Fibroblast of lung (primary cell): ENCODE results near the gene CTNNA1. TPM values are rescaled to one million over a fixed set of nuclear protein-coding genes. Genes with fewer than 3 reads are reported as not detected.
"Not testable (repeated sequence)": the region's sequence is repeated elsewhere in the genome, so short reads cannot be mapped to it uniquely, and the experiment has no call there.

Experiments used
- DNase-seq, 2 donors: peaks; one replicate each; pipeline versions ENCODE4 v3.0.0 to v3.0.0-alpha.2; 2010; ENCODE audit warnings: low read depth in 2 of 2
- H2AFZ ChIP-seq: 2 replicates; pipeline ENCODE4 v1.5.1; 2012; ENCODE audit warnings: low read length, control low read depth, inconsistent platforms
- H3K27ac ChIP-seq: 2 replicates; pipeline ENCODE4 v1.5.1; 2011; ENCODE audit warnings: low read length, control low read depth; ENCODE audit not compliant: insufficient read depth
- H3K27me3 ChIP-seq: 2 replicates; pipeline ENCODE4 v1.5.1; 2011; ENCODE audit warnings: mild to moderate bottlenecking, low read length; ENCODE audit not compliant: control insufficient read depth, insufficient read depth
- H3K36me3 ChIP-seq: 2 replicates; pipeline ENCODE4 v1.5.1; 2011; ENCODE audit warnings: low read length; ENCODE audit not compliant: control insufficient read depth, insufficient read depth
- H3K4me1 ChIP-seq: 2 replicates; pipeline ENCODE4 v1.5.1; 2011; ENCODE audit warnings: low read length; ENCODE audit not compliant: control insufficient read depth, insufficient read depth; ENCODE audit errors: extremely low read depth
- H3K4me2 ChIP-seq: 2 replicates; pipeline ENCODE4 v1.5.1; 2011; ENCODE audit warnings: low read length, control low read depth; ENCODE audit not compliant: insufficient read depth; ENCODE audit errors: extremely low read depth
- H3K4me3 ChIP-seq, 4 experiments: fragments of 200-600 bp in 1 of 4; sonication (generic) in 1 of 4; replicated peaks in 1 of 4; 2 replicates each; pipeline ENCODE4 v1.5.1; 2011 to 2016; ENCODE audit warnings: low read length in 4 of 4, low read depth in 3 of 4, mild to moderate bottlenecking in 3 of 4, control low read depth in 2 of 4, inconsistent platforms in 1 of 4, mixed read lengths in 1 of 4; ENCODE audit not compliant: insufficient read depth in 1 of 4; ENCODE audit errors: control extremely low read depth in 1 of 4
- H3K79me2 ChIP-seq: 2 replicates; pipeline ENCODE4 v1.5.1; 2012; ENCODE audit warnings: mild to moderate bottlenecking, low read length, inconsistent platforms; ENCODE audit not compliant: control insufficient read depth, insufficient read depth
- H3K9ac ChIP-seq: 2 replicates; pipeline ENCODE4 v1.5.1; 2011; ENCODE audit warnings: mild to moderate bottlenecking, low read length, control low read depth; ENCODE audit not compliant: insufficient read depth
- H3K9me3 ChIP-seq: 2 replicates; pipeline ENCODE4 v1.5.1; 2012; ENCODE audit warnings: low read depth, low read length; ENCODE audit not compliant: control insufficient read depth, insufficient read depth
- H4K20me1 ChIP-seq: 2 replicates; pipeline ENCODE4 v1.5.1; 2011; ENCODE audit warnings: low read length; ENCODE audit not compliant: control insufficient read depth, insufficient read depth; ENCODE audit errors: extremely low read depth
- EZH2 ChIP-seq: IDR thresholded peaks from 2 replicates; pipeline ENCODE4 v1.5.1; 2012; ENCODE audit warnings: low read length, control low read depth, mild to moderate bottlenecking; ENCODE audit errors: missing control alignments
- polyA minus RNA-seq: library from RNA; depleted of rRNA, polyadenylated mRNA; stranded (reverse); fragments of >200 nt; gene quantifications from 2 replicates; pipeline ENCODE4 v1.2.3, GENCODE V29; 2011; ENCODE audit warnings: low replicate concordance
- polyA plus RNA-seq, 2 donors: library from polyadenylated mRNA; depleted of rRNA in 1 of 2; stranded (reverse) in 1 of 2; unstranded in 1 of 2; fragments of >200 nt; gene quantifications; 2 replicates each; pipeline ENCODE4 v1.2.1, GENCODE V29; 2011 to 2012; ENCODE audit warnings: missing spikeins in 1 of 2
- total RNA-seq: library from RNA; depleted of rRNA; stranded (reverse); fragments of >200 nt; gene quantifications from 2 replicates; pipeline ENCODE4 v1.2.1, GENCODE V29; 2014
- TF ChIP-seq, protein P1 (sequence below), 2 donors: IDR thresholded peaks in 1 of 2; conservative IDR thresholded peaks in 1 of 2; 1 replicate in 1 of 2; 2 replicates in 1 of 2; pipeline ENCODE4 v1.5.1; 2011 to 2012; ENCODE audit warnings: low read length in 2 of 2, control low read depth in 1 of 2, inconsistent platforms in 1 of 2, low read depth in 1 of 2, mild to moderate bottlenecking in 1 of 2

Gene CTNNA1, protein sequence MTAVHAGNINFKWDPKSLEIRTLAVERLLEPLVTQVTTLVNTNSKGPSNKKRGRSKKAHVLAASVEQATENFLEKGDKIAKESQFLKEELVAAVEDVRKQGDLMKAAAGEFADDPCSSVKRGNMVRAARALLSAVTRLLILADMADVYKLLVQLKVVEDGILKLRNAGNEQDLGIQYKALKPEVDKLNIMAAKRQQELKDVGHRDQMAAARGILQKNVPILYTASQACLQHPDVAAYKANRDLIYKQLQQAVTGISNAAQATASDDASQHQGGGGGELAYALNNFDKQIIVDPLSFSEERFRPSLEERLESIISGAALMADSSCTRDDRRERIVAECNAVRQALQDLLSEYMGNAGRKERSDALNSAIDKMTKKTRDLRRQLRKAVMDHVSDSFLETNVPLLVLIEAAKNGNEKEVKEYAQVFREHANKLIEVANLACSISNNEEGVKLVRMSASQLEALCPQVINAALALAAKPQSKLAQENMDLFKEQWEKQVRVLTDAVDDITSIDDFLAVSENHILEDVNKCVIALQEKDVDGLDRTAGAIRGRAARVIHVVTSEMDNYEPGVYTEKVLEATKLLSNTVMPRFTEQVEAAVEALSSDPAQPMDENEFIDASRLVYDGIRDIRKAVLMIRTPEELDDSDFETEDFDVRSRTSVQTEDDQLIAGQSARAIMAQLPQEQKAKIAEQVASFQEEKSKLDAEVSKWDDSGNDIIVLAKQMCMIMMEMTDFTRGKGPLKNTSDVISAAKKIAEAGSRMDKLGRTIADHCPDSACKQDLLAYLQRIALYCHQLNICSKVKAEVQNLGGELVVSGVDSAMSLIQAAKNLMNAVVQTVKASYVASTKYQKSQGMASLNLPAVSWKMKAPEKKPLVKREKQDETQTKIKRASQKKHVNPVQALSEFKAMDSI
- 421 and 557 TPM in 2 replicates for total RNA-seq
- 181 and 204 TPM in 2 replicates for polyA plus RNA-seq
- 277 and 283 TPM in 2 replicates for polyA plus RNA-seq (2012)
- polyA minus RNA-seq, result 382 and 541 TPM in 2 replicates

DNA sequence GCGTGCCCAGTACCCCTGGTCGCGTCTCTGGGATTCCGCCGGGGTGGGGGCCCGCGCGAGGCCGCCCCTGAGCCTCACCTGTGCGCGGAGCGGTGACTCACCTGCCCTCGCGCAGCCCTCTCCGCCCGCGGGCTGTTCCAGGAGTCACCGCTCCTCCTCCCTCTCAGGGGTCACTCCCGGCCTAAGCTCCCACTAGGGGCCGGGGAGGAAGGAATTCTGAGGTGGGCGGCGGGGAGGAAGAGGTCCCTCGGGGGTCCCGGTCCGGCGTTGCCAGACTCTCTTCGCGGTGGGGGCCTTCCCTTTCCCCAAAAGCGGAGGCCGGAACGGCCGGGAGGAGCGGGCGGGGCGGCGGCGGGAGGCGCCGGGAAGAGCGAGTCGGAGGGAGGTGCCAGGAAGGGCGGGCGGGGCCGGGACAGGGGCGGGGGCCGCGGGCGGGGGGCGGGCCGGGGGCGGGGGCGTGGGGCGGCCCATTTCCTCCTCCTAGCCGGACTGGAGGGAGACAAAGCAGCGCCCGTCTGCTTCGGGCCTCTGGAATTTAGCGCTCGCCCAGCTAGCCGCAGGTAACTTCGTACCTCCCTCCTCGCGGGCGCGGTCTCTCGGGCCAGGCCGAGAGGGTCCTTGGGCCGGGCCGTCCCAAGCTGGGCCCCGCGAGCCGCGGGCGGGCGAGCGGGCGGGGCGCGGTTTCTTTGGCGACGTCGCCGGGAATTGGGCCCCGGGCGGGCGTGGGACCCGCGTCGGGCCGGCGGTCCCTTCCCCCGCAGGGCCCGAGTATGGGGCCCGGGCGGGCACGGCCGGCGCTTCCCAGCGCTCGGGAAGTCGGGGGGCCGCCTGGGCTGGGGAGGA is at the start of gene CTNNA1:
Gene CTNNA1 (plus strand): TSS at position 475 of the 843 bp plus-strand sequence. CDS start 28,500 bp downstream, outside the sequence.
- Histone ChIP-seq H3K9ac (peak within 1 kb of the TSS; percentile 94), H3K4me2 (peak within 1 kb of the TSS; percentile 94), H3K4me1 (no peaks in the 10 kb centered on the region), H3K36me3 (peaks cover 2% of the 10 kb centered on the region), H3K79me2 (peaks cover 45% of the 10 kb centered on the region), H4K20me1 (no peaks in the 10 kb centered on the region), H3K9me3 (no peaks in the 10 kb centered on the region), H2AFZ (peak within 1 kb of the TSS; percentile 55), H3K27me3 (no peaks in the 10 kb centered on the region), H3K27ac (peak within 1 kb of the TSS; percentile 93), H3K4me3 (peak within 1 kb of the TSS; percentile 65 to 93 (median 86))
- TF ChIP-seq, protein P1, sequence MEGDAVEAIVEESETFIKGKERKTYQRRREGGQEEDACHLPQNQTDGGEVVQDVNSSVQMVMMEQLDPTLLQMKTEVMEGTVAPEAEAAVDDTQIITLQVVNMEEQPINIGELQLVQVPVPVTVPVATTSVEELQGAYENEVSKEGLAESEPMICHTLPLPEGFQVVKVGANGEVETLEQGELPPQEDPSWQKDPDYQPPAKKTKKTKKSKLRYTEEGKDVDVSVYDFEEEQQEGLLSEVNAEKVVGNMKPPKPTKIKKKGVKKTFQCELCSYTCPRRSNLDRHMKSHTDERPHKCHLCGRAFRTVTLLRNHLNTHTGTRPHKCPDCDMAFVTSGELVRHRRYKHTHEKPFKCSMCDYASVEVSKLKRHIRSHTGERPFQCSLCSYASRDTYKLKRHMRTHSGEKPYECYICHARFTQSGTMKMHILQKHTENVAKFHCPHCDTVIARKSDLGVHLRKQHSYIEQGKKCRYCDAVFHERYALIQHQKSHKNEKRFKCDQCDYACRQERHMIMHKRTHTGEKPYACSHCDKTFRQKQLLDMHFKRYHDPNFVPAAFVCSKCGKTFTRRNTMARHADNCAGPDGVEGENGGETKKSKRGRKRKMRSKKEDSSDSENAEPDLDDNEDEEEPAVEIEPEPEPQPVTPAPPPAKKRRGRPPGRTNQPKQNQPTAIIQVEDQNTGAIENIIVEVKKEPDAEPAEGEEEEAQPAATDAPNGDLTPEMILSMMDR (conservative IDR thresholded peaks at IDR 0.05 in 1 of 2, IDR thresholded peaks at IDR 0.05 in 1 of 2; ENCODE audit: low read depth in 1 of 2, low read length in 2 of 2), result no peak
- TF ChIP-seq EZH2, result no peak
- DNase-seq, result peak; percentile 60 to 67

DNA sequence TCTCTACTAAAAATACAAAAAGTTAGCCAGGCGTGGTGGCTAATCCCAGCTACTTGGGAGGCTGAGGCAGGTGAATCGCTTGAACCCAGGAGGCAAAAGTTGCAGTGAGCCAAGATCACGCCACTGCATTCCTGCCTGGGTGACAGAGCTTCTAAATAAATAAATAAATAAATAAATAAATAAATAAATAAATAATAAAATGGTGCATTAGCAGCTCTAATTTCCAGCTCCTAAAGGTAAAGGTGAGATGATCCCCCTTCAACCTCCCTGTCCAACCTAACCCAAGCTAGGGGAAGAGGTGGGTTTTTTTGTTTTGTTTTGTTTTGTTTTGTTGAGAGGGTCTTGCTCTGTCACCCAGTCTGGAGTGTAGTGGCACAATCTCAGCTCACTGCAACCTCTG is 49.4 kb upstream of the CTNNA1 start:
- not testable (repeated sequence) for DNase-seq, H3K4me3 ChIP-seq, H3K27me3 ChIP-seq, H3K9me3 ChIP-seq, H3K27ac ChIP-seq, H3K9ac ChIP-seq, H3K4me2 ChIP-seq, H3K36me3 ChIP-seq, H2AFZ ChIP-seq, H3K4me1 ChIP-seq, H3K79me2 ChIP-seq, H4K20me1 ChIP-seq

DNA sequence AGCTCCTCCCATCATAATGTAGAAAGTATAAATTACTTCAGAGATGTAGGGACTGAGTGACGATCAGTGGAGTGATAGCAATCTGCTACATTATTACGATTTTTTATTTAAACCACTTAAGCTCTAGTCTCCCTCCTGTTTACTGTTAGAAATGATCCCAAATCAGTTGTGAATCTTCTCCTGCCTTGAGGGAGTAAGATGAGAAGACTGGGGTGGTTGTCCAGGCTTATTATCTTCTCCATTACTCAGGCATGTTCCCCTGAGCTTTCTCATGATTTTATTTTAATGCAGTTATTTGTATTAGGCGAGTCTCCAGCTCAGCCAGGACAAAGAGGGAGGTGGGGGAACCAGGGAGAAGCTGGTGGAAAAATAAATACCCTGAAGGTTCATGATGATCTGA is 48.2 kb upstream of the CTNNA1 start:
- Histone ChIP-seq H3K27ac (no peak overlapping the region), H3K4me3 (no peak overlapping the region), H3K9me3 (no peaks in the 10 kb centered on the region), H3K27me3 (peaks cover 2% of the 10 kb centered on the region), H4K20me1 (no peaks in the 10 kb centered on the region), H3K9ac (no peak overlapping the region), H2AFZ (no peak overlapping the region), H3K36me3 (no peaks in the 10 kb centered on the region), H3K4me2 (no peak overlapping the region), H3K4me1 (no peaks in the 10 kb centered on the region), H3K79me2 (no peaks in the 10 kb centered on the region)
- no peak for TF ChIP-seq EZH2
- TF ChIP-seq, protein P1 (conservative IDR thresholded peaks at IDR 0.05 in 1 of 2, IDR thresholded peaks at IDR 0.05 in 1 of 2; ENCODE audit: low read depth in 1 of 2, low read length in 2 of 2), result no peak
- no peak for DNase-seq
